ENCODE data around the gene OR1F1.

The OR1F1 gene

DNA sequence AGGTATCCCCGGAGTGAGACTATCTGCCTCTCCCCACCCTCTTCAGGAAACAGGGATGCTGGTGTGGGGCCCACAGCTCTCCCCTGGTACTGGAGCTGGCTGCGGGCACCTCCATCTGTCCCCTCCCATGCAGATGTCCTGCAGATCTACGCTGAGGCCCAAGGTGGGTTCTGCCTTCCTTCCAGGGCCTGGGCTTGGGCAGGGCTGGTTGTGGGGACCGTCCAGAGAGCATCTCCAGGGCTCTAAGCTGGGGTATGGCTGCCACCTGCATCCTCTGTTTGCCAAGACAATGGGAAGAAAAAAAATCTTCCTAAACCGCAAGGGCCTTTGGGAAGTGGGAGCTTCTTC lies 40.3 kb upstream of the OR1F1 start:
- TF ChIP-seq, protein P1, sequence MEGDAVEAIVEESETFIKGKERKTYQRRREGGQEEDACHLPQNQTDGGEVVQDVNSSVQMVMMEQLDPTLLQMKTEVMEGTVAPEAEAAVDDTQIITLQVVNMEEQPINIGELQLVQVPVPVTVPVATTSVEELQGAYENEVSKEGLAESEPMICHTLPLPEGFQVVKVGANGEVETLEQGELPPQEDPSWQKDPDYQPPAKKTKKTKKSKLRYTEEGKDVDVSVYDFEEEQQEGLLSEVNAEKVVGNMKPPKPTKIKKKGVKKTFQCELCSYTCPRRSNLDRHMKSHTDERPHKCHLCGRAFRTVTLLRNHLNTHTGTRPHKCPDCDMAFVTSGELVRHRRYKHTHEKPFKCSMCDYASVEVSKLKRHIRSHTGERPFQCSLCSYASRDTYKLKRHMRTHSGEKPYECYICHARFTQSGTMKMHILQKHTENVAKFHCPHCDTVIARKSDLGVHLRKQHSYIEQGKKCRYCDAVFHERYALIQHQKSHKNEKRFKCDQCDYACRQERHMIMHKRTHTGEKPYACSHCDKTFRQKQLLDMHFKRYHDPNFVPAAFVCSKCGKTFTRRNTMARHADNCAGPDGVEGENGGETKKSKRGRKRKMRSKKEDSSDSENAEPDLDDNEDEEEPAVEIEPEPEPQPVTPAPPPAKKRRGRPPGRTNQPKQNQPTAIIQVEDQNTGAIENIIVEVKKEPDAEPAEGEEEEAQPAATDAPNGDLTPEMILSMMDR (IDR thresholded peaks at IDR 0.05; ENCODE audit: low read depth, low read length), result no peak
- no peak overlapping the region for H3K4me3 ChIP-seq (ENCODE audit: low read depth, low read length)

DNA sequence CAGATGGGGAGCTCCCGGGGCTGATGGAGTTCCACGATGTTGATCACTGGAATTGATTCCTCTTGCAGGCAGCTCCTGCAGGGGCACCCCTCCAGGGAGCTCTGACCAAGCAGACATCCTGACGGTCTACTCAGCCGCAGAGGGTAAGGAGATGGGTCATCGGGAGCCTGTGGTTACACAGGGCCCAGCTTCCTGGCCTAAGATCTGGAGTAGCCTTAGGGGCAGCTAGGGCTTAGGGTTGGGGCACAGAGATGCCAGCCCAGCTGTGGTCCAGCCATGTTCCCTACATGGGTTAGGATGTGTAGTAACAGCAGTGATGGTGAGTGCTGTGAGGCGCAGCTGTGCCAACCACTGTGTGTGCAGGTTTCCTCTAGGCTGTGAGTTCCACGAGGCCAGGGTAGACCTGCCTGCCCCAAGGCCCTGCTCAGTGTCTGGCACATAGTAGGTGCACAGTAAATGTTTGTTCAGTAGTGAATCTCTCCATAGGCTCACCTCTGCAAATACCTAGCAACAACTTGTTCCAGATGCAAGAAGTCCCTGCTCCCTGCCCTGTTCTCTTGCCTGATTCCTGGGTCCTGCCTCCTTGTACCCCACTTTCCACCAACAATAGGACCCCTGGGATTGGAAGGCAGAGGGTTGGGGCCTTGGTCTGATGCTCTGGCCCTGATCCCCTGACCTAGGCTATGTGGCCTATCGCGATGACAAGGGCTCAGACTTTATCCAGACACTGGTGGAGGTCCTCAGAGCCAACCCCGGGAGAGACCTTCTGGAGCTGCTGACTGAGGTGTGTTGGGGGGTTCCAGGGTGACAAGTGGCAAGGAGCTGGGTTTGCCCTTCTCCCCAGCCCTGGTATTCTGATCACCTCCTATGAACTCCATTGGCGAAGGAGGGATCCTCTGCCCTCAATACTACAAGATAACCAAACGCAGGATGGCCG lies 39.5 kb upstream of the OR1F1 start:
- H3K4me3 ChIP-seq (ENCODE audit: low read depth, low read length), result no peak overlapping the region
- TF ChIP-seq, protein P1 (IDR thresholded peaks at IDR 0.05; ENCODE audit: low read depth, low read length), result no peak

DNA sequence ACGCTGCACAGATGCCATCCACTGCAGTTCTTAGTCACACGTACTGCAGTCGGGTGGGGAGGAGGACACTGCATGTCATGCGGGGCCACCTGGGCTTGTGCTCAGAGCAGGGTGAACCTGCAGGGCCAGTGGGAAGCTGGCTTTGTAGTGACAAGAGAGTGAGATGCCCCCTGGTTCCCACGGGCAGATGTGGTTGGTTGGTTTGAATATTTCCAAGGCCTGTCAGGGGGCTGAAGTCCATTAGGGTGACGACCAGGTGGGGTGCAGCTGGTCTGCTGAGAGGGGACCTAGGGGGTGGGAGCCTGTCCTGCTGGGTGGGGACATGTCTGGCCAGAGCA lies 38.8 kb upstream of the OR1F1 start:
- TF ChIP-seq, protein P1 (IDR thresholded peaks at IDR 0.05; ENCODE audit: low read depth, low read length), result no peak
- no peak overlapping the region; the same call in 1 of the 2 replicates for H3K4me3 ChIP-seq (ENCODE audit: low read depth, low read length)

DNA sequence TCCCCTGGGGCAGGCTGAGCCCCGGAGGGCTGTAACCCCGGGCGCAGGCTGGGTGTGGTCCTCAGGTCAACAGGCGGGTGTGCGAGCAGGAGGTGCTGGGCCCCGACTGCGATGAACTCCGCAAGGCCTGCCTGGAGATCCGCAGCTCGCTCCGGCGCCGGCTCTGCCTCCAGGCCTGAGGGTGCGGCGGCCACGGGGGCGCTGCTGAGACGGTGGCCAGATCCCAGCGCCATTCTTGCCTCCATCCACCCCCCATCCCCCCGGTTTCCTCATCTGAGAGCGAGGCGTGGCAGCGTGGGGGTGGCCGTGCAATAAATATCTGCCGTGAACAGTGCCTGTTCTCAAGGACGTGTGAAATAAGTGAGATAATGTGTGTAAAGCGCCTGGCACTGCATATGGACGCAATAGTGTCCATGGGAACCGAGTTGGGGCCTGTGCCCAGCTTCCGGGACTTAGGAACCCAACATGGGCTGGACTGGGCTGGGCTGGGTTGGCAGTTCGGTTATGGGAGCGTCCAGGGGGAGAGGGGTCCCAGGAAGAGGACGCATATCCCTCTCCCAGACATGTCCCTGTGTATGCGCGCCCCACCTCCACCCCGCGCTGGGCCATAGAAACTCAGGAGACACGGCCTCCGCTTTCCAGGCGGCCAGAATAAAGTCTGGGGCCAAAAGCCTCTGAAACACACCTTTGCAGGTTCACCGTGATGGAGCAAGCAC lies 38.2 kb upstream of the OR1F1 start:
- TF ChIP-seq, protein P1 (IDR thresholded peaks at IDR 0.05; ENCODE audit: low read depth, low read length), result peak; percentile 39; the same call in 1 of the 2 replicates
- H3K4me3 ChIP-seq (ENCODE audit: low read depth, low read length), result peak overlapping the region; percentile 74

DNA sequence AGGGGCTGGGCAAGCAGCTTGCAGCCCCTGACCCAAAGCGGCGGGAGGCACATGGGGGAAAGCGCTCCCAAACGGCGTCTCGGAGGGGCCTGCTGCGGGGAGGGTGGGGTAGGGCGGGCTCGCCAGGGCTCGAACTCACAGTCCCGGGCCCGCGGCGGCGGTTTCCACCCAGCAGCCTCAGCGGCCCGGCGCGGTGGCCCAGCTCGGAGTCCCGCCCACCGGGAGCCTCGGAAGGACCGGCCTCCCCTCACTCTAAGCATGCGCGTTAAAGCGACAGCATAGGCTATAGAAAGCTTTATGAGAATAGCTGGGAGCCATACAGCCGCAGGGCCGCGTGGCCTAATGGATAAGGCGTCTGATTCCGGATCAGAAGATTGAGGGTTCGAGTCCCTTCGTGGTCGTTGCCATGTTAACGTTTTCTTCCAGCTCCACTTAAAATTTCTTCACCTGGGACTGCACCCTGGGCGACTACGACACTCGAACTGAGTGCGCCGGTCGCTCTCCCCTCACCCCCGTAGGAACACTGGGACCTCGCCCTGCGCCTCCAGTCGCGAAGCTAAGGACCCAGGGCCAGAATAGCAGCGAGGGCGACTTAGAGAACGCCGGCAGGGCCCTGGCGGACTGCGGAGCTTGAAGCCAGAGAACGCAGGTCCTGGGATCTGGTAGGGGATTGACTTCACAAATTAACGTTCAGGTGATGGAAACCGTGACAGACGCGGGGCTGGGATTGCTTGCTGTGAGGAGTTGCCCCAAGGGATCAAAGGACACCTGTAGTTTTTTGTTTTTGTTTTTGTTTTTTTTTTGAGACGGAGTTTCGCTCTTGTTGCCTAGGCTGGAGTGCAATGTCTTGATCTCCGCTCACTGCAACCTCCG lies 37.4 kb upstream of the OR1F1 start:
- H3K4me3 ChIP-seq (ENCODE audit: low read depth, low read length), result peak overlapping the region; percentile 74
- TF ChIP-seq, protein P1 (IDR thresholded peaks at IDR 0.05; ENCODE audit: low read depth, low read length), result no peak

DNA sequence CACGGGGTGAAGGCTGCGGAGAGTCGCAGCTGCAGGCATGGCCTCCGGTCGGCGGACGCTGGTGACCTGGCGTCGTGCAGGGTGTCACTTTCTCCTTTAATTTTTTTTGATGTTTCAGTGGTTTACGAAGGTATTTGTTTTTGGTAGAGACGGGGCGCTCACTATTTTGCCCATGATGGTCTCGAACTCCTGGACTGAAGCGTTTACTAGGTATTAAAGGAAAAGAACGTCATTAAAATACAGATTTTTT lies 36.1 kb upstream of the OR1F1 start:
- TF ChIP-seq, protein P1 (IDR thresholded peaks at IDR 0.05; ENCODE audit: low read depth, low read length), result no peak

More for the DNA sequence above, 36.1 kb upstream of the OR1F1 start:
- peak overlapping the region; percentile 66 for H3K4me3 ChIP-seq (ENCODE audit: low read depth, low read length)
